ENCODE results near the gene GPC5.
"Not testable (repeated sequence)": the region's sequence is repeated elsewhere in the genome, so short reads cannot be mapped to it uniquely, and the experiment has no call there.

Gene GPC5

DNA sequence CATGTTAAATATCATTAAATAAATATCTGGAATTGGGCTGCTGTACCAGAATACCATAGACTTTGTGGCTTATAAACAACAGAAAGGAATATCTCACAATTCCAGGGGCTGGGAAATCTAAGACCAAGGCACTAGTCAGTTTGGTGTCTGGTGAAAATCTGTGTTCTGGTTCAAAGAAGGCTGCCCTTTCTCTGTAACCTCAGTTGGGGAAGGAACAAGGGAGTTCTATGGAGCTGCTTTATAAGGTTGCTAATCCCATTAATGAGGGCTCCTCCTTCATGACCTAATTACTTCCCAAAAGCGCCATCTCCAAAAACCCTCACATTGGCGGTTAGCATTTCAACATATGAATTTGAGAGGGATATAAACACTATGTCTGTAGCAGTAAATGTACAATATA lies 480.9 kb downstream of the GPC5 start:
- no peak for DNase-seq (ENCODE audit: low read depth)

DNA sequence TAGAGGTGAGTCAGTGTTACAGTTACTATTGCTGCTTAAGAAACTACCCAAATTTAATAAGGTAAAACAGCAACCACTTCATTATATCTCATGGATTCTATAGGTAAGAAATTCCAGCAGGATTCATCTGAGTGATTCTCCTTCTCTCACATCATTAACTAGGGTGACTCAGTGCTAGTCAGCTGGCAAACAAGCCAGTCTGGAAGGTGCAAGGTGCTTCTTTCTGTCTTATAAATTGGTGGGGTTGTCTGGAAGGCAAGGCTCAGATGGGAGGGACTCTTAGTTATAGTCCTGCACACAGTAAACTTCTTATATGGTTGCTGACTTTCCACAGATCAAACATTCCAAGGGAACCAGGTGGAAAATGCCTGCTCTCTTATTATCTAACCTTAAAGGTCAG lies 484.5 kb downstream of the GPC5 start:
- no peak for DNase-seq (ENCODE audit: low read depth)

DNA sequence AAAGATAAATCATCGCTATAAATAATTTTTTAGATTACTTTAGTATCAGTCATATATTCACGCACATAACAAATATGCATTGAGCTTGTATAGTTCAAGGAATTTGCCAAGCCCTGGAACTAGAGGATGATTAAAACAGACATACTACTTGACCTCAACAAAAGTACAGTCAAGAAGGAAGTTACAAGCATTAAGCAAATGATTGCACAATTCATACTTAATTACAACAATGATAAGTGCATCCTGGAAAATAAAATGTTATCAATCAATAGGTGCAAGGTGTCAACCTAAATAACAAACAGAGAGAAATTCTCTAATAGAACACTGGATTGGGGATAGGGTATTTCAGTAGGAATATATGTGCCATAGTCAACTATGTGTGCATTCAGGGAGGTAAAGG lies 491.2 kb downstream of the GPC5 start:
- peak; percentile 1 for DNase-seq (ENCODE audit: low read depth)

DNA sequence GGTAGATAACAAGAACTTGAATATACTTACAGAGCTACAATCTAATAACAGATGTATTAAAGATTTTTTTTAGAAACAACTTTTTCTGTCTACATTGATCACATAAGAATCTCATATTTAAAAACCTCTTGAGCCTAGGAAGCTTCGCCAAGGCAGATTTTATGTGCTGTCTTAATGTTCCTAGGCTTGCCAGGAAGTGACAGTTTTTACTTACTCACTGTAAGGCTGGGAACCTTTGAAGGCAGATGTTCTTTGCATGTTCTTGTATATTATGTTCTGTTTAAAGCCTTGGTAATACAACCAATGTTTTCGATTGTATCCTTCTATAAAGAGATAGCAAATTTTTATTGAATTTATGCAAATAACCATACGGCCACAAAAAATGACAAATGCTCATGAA lies 492.7 kb downstream of the GPC5 start:
- DNase-seq (ENCODE audit: low read depth): no peak

DNA sequence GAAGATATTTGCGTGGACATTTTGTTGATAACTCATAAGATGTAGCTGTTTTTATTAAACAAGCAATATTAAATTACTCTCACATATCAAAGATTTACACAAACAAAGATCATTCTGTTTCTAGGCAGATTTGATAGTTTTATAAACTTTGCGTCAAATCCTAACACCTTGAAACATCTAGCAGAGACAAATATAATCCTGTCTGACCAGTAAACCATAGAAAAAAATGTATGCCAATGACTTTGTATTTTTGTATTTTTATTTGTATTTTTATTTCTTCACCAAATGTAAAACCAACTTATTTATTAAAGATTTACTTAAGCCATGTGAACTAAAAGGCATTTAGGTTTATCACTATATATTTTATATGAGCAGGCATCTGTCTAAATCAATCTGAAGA lies 494.6 kb downstream of the GPC5 start:
- DNase-seq (ENCODE audit: low read depth): no peak

DNA sequence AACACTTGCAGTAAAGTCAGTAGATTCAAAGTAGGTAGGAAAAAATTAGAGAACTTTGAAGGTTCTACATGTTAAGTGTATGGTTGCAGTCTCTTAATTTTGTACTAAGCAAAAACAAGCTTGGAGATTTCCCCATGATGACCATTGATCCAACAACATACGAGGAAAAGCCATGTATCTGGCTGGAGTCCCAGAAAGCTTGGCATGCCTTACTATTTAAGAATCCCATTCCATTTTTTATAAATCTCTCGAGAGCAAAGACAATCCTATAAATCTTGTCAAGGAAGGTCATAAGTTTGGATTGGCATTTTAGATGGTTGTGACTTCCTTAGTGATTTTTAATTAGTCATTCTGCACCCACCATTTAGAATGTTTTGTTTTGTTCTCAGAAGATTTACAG lies 495.9 kb downstream of the GPC5 start:
- peak; percentile 3 for DNase-seq (ENCODE audit: low read depth)

DNA sequence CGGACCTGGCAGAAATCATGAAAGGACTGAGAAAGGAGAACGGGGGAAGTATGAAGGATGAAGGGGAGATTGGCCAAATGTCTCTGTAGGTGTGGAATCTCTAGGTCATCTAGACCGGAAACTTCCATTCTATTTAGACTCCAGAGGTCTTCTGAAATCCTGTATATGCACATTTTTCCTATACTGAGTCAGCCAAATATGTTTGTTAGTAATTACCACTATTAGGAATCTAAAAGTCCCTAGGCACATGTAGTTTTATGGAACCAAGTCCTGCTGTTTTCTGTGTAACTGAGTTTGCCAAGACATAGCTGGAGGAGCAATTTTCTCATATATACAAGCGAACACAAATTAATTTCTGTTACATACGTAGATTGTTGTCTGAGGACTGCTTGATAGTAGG lies 498.1 kb downstream of the GPC5 start:
- peak; percentile 1 for DNase-seq (ENCODE audit: low read depth)

DNA sequence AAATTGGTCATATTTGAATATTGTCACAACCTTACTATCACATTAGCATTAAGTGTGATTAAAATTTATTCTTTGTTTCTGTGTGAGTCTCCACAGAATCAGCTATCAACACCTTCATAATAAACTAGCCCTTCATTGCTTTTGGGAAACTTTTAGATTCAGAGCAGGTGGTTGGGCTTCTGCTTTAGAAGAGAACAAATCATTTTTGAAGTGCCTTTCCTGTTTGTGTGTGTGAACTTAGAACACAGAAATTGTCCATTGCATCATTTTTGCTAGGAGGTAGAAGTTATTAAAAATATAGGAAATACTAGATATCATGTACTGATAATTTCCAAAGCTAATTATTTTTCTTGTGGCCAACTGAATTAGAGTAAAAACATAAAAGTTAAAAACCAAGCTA lies 500.6 kb downstream of the GPC5 start:
- DNase-seq (ENCODE audit: low read depth): not testable (repeated sequence)

DNA sequence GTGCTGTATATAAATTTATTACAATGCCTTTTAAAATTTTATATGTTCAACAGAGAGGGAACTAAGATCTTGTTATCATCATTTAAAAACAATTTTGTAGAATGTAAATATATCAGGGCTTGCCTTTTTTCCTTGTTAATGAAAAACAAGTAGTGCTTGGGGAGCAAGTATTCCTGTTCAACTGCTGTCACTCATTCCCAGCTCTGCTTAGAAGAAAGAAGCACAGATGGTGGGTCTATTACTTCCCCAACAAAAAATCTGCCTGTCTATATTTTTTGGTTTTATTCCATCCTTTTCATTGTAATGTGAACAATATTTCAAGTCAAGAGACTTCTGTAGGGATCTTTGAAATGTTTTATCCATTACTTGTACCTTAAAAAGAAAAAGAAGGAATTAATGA lies 503.9 kb downstream of the GPC5 start:
- no peak for DNase-seq (ENCODE audit: low read depth)

DNA sequence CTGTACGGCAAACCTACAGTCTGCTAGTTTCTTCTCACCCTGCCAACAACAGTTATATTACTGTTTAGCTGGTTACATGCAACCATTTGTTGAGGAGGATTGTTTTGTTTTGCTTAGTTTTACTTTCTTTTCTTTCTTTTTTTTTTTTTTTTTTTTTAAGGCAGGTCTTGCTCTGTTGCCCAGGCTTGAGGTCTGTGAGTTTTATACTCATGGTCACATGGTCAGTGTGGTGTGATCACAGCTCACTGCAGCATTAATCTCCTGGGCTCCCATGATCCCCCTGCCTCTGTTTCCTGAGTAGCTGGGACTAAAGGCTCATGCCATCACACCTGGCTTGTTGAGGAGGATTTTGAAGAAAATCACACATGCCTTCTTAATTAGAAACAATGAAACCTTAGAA lies 505.6 kb downstream of the GPC5 start:
- no peak for DNase-seq (ENCODE audit: low read depth)

DNA sequence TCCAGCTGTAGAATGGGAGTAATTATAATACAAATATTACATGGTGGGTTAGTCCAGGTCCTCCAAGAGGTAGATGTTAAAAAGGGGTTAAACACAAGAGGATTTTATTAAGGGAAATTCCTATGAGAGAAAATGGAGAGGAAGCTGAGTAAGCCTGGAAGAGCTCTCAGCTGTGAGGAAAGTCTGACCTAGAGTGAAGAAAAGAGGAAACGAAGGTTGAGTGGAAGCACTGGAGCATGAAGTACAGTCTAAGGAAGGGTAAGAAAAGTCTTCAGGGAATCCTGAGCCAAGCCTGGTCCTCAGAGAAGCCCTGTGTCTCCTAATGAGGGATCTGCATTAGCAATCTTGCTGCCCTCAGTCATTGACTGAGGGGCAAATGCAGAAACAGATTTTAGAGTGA lies 506.2 kb downstream of the GPC5 start:
- peak; percentile 15 for DNase-seq (ENCODE audit: low read depth)

DNA sequence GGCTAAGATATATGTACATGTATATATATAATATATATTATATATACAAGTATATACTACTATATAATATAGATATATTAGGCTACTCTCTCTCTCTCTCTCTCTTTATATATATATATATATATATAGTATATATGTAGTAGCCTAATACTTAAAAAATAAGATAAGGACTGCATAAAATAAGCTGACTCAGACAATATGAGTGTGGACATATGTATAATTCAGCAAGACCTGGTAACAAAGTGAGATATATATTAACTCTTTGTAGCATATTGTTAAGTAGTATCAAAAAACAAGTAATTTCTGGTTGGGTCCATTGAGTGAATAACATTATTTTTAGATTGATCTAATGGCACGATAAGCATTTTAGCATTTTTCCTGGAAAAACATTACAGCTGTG lies 509.0 kb downstream of the GPC5 start:
- no peak for DNase-seq (ENCODE audit: low read depth)

DNA sequence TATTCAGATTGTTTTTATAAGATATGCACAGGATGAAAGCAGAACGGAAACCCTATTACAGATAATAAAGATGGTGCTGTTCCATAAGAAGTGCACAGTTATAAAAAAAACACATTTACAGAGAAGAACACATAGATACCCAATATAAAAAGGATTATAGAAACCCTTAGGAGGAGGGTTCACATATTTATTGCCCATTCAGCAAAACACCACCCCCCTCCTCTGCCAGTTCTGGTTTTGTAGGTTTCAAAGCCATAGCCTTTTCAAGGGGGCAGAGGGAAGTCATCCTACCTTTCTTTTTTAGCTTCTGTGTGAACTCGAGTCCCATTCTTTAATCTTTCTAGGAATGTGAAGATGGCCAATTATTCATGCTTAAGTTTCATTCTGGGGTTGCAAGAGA lies 511.2 kb downstream of the GPC5 start:
- no peak for DNase-seq (ENCODE audit: low read depth)

DNA sequence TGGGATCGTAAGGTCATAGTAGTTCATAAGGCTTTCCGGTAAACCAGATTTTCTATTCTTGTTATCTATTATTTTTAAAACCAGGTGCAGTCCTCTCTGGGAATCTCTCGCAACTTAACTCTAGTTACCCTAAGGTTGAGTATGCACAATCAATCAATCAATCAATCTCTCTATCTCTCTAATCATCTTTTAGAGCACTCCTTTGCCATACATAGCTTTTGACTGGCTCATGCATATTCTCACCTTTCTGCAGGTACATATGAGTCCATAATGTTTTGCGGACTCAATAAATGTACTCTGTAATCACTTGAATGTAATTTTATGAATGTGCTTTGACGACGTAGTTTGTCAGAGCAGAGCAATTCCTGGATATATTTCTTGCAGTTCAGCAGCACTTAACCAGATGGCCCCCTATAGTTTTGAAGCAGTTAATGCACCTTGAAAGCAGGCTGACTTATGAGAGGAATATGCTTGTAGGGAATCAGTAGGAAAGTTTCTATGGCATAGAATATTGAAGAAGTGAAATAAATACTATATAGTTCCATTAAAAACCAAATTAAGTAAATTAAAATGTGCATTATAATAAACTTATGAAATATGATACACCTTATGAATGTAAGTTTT lies 524.7 kb downstream of the GPC5 start:
- DNase-seq (ENCODE audit: low read depth): no peak

DNA sequence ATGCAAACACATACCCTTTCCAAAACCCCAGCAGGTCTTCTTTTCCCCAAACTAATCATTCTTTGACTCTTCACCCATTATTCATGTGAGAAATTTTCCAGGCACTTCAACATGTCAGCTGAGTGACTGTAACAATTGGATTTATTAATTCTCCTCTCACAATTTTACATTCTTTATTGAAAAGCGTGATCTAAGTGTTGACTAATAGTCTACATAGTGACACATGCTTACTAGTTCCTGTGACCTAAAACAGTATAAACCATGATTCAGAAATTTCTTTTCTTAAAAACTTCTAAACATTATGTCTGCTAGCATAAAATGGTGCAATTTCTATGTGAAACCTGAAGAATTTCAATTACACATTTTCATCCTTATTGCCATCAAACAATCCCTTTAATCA lies 532.3 kb downstream of the GPC5 start:
- no peak for DNase-seq (ENCODE audit: low read depth)

DNA sequence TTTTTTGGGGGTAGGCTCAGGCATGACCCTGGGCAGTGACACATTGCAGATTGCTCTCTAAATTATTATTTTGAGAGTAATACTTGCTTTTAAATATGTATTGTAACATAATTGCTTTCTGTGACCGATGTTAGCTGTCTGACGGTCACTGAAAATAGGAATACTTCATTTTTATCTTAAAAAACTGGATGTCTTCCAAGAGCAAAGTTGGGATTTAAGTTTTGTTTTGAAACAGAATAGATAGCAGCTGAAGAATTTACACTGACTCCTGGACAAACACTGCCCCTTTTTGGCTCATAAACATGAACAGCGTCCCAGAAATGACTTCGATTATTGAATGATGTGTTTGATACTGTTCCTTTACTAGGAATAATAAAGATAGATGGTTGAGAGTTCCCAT lies 535.9 kb downstream of the GPC5 start:
- no peak for DNase-seq (ENCODE audit: low read depth)

DNA sequence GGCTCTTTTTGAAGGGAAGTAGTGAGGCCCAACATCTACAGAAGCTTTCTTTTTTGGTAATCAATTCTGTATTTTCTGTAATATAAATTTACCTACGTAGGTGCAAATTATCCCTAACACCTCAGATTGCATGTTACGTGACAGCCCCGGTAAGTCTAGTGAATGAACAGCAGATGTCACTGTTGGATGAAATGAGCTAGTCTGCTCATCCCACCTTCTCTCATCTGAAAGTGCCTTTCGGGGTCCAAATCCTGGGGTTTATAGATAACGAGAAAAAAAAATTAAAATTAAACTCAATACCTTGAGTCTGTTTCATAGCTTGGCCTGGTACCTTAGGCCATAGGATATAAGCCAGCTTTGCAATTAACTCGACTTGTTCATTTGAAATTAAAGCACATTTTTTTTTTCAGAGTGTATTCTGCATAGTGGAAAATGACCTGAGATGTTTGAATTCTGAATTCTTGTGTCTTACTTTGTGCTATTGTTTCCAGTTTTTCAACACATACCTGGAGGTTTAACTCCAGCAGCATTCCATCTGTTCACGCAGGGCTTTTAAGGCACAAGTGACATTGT lies 548.2 kb downstream of the GPC5 start:
- DNase-seq (ENCODE audit: low read depth): peak; percentile 8

DNA sequence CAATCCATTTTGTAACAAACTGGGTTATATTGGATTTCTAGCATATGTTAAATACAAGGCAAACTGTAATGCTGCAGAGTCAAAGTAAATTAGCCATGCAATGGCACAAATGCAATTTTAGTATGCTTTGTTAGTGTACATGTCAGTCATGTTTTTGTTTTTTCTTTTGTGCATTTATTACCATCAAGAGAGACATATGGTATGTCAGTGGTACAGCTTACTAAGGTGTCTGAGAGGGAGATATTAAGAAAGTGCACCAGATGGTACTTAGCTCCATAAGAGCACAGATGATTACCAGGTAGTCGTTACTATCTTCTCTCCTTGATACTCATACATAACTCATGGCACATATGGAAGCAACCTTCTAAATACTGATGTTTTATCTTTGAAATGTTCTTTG lies 550.3 kb downstream of the GPC5 start:
- no peak for DNase-seq (ENCODE audit: low read depth)

DNA sequence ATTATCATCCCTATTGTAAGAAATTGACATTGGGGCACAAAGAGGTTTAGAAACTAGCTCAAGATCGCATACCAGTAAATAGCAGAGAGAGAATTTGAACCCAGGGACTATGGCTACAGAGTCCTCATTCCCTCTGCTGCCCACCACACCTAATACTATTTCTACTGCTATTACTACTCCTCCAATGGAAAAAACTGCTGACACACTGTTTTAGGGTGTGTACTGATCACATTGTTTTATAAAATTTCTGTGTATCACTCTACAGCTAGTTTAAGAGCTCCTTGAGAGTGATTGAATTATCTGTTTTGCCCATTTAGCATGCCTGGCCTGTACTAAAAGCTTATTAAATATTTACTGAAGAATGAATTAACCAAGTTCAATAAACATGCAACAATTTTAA lies 552.4 kb downstream of the GPC5 start:
- no peak for DNase-seq (ENCODE audit: low read depth)

DNA sequence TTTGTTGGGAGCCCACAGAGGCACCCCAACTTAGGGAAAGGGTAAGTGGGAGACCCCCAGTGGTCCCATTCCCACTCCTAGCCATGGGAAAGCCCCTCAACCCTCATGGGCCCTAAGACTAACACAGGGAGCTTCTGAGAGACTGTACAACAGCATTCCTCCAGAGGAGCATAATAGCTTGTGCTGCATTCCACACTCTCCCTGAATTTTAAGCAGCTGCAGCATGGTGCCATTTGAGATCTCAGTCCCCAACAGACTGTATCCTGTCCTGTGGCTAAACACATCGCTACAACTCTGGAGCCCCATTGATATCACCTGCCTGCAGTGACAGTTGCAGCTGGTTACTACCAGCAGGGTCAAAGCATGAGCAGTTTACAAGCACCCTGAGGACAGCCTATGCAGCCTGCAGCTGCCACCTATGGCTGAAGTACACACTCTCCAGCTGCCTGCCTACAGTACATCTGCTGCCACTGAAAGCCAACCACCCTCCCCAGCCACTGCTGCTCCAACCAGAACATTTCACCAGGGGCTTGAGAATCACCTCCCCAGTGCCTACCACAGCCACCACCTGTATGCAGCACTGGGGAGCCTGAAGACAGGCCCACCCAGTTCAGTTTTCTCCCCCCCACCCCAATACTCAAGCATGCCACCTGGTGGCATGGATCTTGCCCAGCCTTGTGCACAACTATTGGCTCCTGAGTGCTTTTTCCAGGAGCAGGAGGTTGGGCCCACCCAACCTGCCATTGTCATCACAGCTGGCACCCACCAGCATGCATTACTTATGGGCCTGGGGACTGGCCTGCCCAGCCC lies 557.3 kb downstream of the GPC5 start:
- no peak for DNase-seq (ENCODE audit: low read depth)

DNA sequence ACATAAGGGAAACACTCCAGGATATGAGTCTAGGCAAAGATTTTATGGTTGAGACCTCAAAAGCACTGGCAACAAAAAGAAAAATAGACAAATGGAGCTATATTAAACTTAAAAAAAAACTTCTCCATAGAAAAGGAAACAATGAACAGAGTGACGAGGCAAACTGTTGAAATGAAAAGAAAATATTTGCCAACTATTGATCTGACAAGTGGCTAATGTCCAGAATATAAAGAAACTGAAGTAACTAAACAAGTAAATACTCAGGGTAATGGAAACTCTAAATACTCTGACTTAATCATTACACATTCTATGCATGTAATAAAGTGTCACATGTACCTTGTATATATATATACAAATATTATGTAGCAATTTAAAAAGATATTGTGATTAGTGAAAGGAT lies 562.5 kb downstream of the GPC5 start:
- DNase-seq (ENCODE audit: low read depth): no peak

DNA sequence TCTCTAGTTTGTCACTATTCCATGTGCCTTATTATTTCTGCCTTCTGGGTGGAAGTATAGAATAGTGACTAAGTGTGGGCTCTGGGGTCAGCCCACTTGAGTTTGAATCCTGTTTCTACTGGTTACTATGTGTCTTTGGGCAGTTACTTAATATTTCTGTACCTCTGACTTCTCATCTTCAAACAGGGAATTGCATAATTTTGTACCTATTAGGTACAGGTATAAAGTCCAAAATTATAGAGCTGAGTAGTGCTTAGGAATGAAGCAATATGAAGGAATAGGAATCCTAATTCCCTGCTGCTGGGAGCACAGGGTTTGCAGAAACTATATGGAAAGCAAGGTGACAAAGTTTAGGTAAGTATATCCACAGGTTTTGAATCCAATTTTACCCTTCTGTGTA lies 564.5 kb downstream of the GPC5 start:
- DNase-seq (ENCODE audit: low read depth): no peak

DNA sequence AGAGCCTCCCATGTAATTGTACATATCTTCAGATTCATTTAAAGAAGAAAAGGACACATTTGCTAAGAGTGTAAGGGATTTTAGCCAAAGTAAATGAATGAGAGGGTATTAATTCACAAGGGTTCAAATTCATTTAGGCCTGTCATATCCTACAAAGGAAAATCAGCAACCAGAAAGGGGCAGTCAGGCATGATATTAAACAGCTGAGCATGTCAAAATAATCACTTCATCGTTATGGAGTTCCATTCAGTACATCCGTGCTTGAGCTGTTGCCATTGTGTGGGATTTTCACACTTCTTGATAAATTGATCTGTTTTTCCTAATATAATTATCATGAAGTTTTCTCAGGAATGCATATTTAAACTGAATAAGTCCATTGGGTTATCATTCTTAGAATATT lies 567.1 kb downstream of the GPC5 start:
- no peak for DNase-seq (ENCODE audit: low read depth)

DNA sequence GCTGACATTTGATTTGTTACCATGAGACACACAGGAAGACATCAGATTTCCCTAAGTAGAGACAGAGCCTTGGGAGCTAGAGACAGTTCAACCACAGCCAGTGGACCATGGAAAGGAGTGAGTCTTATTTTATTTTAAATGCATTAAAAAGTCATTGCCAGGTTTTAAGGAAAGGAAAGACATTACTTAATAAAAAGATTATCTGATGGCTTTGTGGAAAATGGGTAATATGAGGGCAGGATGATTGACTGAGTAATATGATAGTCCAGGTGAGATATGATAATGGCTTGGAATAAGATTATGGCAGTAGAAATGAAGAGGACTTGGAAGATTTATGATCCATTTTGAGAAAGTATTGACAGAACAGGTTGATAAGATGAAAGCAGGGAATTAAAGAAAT lies 580.1 kb downstream of the GPC5 start:
- DNase-seq (ENCODE audit: low read depth): no peak
